ENCODE results near the gene COL13A1.

Gene COL13A1

DNA sequence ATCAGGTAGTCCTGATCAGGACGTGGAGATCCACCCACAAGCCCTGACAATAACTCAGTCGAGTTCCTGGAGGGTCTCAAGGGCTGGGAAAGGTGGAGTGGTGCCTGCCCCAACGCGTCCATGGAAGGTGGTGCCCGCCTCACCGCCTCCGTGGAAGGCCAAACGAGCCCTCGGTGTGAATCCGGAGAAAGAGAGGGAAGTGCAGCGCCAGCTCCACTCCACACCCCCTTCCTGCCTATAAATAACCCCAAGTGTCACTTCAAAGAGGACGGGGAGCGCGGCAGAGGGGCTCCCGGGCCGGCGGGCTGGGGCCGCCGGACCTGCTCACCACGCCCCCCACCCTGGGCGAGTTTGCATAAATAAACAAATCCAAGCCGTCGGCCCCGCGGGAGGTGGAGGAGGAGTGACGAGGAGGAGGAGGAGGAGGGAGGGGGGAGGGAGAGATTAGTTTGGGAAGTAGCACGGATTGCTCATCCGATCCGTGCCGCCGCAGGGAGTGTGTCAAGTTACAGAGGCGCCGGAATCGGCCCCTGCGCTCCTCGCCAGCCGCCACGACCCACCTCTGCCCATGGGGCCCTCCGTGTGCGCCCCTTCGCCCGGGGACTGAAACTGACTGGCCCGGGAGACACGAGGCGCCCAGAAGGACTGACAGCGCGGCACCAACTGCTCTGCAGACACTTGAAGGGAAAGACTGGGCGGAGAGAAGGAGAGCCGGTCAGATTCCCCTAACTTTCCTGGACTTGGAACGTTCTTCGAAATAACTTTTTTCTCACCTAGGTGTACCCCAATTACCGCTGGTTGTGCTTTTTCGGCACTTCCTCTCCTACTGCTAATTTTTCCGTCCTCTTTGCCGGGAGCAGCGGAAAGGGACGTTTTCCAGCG lies at the start of gene COL13A1:
COL13A1 (plus strand) TSS at position 473 of the 882 bp plus-strand sequence. CDS start 518 bp downstream, outside the sequence.
- peak; percentile 81 for DNase-seq (ENCODE audit: low spot score)

- DNase-seq (ENCODE audit: low spot score), result no peak
Observed at GRCh38 chr10:69752479-69752878, 49.2 kb upstream of the COL13A1 start.

- DNase-seq (ENCODE audit: low spot score), result no peak
Observed at GRCh38 chr10:69756279-69756678, 45.4 kb upstream of the COL13A1 start.

- DNase-seq (ENCODE audit: low spot score), result no peak
Observed at GRCh38 chr10:69757206-69757552, 44.5 kb upstream of the COL13A1 start.

DNA sequence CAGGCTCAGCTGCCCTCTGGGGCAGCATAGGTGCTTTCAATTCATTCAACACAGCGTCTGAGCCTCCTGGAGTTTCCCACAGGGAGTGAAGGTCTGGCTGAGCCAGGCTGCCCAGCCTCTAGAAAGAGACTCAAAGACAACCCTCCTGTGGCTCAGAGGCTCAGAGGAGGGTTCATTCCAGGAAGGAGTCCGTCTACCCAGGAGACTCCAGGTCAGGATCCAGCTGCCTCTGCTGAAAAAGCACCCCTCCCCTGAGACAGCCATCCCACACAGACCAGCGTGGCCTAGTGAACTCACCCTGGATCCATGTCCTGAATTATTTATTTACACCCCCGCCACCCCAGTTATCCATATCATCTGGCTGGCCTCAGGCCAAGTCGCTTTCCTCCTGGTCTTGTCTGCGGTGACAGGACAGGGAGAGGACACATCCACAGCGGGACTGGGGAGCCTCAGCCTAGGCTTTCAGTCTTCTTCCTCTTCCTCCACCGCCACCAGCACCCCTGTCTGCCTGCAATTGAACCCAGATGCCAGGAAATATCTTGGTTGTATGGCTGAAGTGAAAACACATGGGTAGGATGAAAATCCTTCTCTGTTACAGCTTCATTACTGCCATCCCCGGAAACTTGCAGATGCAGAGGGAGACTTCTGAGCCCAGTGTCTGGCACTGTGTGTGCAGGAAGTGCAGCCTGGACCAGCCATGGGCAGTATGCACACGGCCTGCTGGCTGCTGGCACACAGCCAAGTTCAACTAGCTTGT lies 44.0 kb upstream of the COL13A1 start:
- no peak for DNase-seq (ENCODE audit: low spot score)

GRCh38 chr10:69758310-69758728 lies 43.4 kb upstream of the COL13A1 start:
- no peak for DNase-seq (ENCODE audit: low spot score)

DNA sequence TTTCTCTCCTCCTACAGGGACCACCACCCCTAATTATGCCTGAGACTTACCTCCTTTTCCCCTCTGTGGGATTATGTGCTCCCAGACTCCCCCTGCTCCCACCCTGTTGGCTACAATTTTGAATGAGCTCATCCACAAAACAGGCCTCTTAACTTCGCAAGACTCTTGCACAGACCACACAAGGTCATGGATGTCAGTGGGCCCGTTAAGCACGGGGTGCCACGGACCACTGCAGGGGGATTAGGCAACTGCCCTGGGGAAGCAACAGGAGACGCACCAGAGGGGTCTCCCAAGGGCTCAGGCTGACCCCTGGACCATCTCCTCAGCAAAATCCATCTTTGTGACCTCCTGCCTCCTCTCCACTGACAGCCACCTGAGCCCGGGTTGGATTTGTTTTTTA lies 42.1 kb upstream of the COL13A1 start:
- DNase-seq (ENCODE audit: low spot score), result no peak

- DNase-seq (ENCODE audit: low spot score), result no peak
Observed at GRCh38 chr10:69760072-69760471, 41.6 kb upstream of the COL13A1 start.

- DNase-seq (ENCODE audit: low spot score), result no peak
Observed at GRCh38 chr10:69761320-69761719, 40.4 kb upstream of the COL13A1 start.

DNA sequence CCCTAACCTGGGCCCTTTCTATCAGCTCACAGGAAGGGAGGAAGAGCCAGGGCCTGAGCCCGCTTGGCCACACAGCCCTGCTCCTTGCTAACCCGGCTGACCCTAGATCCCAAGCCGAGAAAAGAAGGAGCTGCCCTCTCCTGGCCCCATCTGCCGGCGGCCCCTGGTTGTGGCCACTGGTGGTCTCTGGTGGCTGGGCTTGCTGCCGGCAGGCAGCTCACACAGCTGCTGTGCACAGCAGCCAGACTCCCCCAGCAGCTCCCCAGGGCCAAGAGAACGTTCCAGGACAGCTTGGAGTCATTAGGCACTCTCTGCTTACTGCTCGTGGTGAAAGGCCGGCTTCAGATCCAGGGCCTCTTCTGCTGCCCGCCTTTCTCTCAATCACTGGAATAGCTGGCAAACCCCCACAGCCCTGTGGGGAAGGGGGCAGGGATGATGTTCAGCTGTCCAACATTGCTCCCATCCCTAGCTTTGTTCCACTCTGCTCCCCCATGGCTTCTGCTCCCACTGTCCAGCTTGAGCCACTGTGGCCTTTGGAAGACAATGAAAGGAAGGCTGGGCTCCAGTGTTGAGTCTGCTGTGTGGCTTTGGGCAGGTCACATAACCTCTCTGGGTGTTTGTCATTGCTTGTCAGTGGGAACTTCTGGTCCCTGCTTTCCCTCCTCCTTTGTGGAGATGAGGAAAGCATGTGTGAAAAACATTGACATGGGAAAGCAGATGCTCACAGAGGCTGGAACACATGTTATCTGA lies 35.4 kb upstream of the COL13A1 start:
- DNase-seq (ENCODE audit: low spot score), result no peak

DNA sequence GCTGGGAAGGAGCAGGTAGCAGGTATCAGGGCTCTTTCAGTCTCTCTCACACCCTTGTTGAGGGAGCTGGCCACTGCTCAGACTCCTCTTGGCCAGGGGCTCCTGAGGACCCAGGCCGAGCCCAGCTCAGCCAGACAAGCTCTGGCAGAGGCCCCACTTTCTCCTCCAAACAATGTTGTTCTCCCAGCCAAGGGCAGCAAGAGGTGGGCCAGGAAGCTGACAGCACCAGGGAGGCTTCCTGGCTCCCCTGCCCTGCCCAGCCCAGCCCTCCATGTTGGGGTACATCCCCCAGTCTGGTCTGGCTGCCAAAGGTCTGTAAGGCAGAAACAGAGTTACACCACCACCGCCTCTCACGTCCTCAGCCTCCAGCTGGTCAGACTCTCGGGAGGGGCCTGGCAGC lies 33.9 kb upstream of the COL13A1 start:
- DNase-seq (ENCODE audit: low spot score), result no peak

DNA sequence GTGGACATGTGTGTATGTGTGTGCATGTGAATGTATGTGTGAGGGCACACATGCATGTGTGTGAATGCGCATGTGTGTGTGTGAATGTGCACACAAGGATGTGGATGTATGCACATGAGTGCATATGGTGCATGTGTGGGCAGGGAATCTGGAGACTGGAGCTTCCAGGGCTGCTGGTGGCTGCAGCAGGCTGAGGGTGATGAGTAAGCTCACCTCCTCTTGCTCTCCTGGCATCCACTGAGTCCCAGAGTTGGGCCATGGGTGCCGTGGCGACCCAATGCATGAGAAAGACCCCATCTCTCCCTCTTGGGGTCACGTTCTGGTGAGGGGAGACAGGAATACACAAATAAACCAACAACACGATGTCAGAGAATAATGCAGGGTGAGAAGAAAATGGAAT lies 33.3 kb upstream of the COL13A1 start:
- no peak for DNase-seq (ENCODE audit: low spot score)

GRCh38 chr10:69769395-69769992 lies 32.2 kb upstream of the COL13A1 start:
- DNase-seq (ENCODE audit: low spot score), result peak; percentile 91

- no peak for DNase-seq (ENCODE audit: low spot score)
Observed at GRCh38 chr10:69772933-69773704, 28.6 kb upstream of the COL13A1 start.

DNA sequence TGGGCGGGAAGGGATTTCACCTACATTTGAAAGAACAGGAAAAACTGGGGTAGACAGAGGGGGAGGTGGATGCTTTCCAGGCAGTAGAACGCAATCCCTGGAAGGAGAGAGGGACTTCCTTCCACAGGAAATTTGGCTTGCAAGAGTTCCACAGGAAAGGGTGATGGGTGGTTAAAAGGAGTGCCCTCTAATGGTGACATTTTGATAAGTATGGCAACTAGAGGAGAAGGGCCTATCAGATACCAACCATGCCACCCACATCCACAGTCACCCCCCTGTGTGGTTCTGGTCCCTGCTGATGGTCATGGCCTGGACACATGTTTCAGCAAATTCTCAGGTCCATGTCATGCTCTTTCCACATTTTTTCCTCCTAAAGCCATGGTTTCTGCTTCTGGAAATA lies 27.1 kb upstream of the COL13A1 start:
- no peak for DNase-seq (ENCODE audit: low spot score)

- no peak for DNase-seq (ENCODE audit: low spot score)
Observed at GRCh38 chr10:69780077-69780476, 21.6 kb upstream of the COL13A1 start.

- no peak for DNase-seq (ENCODE audit: low spot score)
Observed at GRCh38 chr10:69781576-69781975, 20.1 kb upstream of the COL13A1 start.

GRCh38 chr10:69783515-69783914 lies 18.2 kb upstream of the COL13A1 start:
- DNase-seq (ENCODE audit: low spot score), result no peak

DNA sequence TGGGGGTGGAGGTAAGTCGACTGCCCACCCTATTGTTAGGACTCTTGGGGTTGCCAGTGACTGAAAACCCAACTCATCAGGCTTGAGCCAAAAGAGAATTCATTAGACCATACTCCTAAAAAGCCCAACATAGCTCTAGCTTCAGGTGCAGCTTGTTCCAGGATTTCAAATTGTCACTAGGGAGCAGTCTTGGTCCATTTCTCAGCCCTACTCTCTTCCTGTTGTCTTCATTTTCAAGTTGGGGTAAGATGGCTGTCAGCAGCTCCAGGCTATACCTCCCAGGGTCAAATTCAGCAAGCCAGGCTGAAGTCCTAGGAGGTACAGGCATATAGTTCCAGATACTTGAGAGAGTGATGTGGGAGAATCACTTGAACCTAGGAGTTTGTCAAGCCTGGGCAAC lies 14.9 kb upstream of the COL13A1 start:
- DNase-seq (ENCODE audit: low spot score), result no peak

GRCh38 chr10:69787681-69788080 lies 14.0 kb upstream of the COL13A1 start:
- no peak for DNase-seq (ENCODE audit: low spot score)

GRCh38 chr10:69789164-69789576 lies 12.5 kb upstream of the COL13A1 start:
- peak; percentile 70 for DNase-seq (ENCODE audit: low spot score)

All from iPS-NIHi11 (cell line).